ENCODE results near the gene HES4. TPM values are rescaled to one million over a fixed set of nuclear protein-coding genes. Genes with fewer than 3 reads are reported as not detected.

Gene HES4
- total and polyA plus RNA-seq, 2 of the 13 experiments (the other 11 are each of a cell fraction or from before 2014, with no cell fraction given) = 8.8 to 10.6 TPM

DNA sequence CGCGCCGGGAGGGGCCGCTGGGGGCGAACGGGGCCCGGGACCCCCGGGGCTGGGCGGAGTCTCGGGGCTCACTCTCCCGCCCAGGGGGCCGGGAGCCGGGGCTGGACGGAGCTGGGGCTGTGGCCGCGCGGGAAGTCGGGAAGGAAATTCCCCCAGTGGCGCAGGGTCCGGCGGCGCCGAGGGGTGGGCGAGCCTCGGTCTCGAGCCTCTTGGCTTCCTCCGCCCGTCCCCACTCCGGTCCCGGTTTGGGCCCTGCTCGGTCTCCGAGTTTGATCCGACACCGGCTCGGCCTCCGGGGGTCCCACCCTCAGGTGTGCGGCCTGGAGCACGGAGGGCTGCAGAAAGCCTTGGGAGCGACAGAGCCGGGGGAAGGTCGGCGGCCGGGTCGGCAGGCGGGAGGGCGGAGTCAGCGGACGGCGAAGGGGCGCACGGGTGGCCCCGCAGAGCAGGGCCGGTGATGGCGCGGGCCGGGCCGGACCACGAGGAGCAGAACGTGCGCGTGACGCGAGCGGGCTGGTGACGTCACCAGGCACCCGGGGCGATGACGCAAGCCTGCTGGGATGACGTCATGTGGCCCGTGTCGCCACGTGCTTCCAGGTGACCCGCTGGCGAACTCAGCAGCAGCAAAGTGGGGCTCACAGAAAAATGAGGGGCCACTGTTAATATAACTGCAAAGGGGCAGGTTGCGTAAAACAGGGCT lies 610 bp upstream of the HES4 start (continued):
- TF ChIP-seq, protein P1, sequence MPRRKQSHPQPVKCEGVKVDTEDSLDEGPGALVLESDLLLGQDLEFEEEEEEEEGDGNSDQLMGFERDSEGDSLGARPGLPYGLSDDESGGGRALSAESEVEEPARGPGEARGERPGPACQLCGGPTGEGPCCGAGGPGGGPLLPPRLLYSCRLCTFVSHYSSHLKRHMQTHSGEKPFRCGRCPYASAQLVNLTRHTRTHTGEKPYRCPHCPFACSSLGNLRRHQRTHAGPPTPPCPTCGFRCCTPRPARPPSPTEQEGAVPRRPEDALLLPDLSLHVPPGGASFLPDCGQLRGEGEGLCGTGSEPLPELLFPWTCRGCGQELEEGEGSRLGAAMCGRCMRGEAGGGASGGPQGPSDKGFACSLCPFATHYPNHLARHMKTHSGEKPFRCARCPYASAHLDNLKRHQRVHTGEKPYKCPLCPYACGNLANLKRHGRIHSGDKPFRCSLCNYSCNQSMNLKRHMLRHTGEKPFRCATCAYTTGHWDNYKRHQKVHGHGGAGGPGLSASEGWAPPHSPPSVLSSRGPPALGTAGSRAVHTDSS (CRISPR knock-in tag; conservative IDR thresholded peaks at IDR 0.05) = no peak; the same call in 1 of the 2 replicates
- TF ChIP-seq ZNF501 (CRISPR knock-in tag; IDR thresholded peaks at IDR 0.05) (peak; percentile 89), SMARCC2 (IDR thresholded peaks at IDR 0.05) (peak; percentile 85; the same call in 1 of the 2 replicates), RNF2 (conservative IDR thresholded peaks at IDR 0.05; ENCODE audit: low read depth) (peak; percentile 86), REXO4 (CRISPR knock-in tag; IDR thresholded peaks at IDR 0.05; ENCODE audit: borderline replicate concordance) (peak; percentile 86), NR2F6 (IDR thresholded peaks at IDR 0.05) (no peak), NR2F6 (CRISPR knock-in tag; IDR thresholded peaks at IDR 0.05) (peak; percentile 49; the same call in 1 of the 2 replicates), ATF7 (IDR thresholded peaks at IDR 0.05) (peak; percentile 100), ATF7 (CRISPR knock-in tag; IDR thresholded peaks at IDR 0.05) (peak; percentile 100), ZBTB7B (CRISPR knock-in tag; IDR thresholded peaks at IDR 0.05) (peak; percentile 86), ZNF30 (CRISPR knock-in tag; IDR thresholded peaks at IDR 0.05) (peak; percentile 61; the same call in 1 of the 2 replicates), SAFB2 (CRISPR knock-in tag; IDR thresholded peaks at IDR 0.05; ENCODE audit: borderline replicate concordance, low read depth) (peak; percentile 68; the same call in 1 of the 2 replicates), TSC22D2 (CRISPR knock-in tag; IDR thresholded peaks at IDR 0.05; ENCODE audit: borderline replicate concordance) (peak; percentile 84; the same call in 1 of the 2 replicates), BCL6 (CRISPR knock-in tag; IDR thresholded peaks at IDR 0.05) (peak; percentile 37), ISX (CRISPR knock-in tag; conservative IDR thresholded peaks at IDR 0.05) (0 out of 2 replicates have a peak, but pooled peaks have one; percentile 56), SKI (IDR thresholded peaks at IDR 0.05; ENCODE audit: partially characterized antibody) (peak; percentile 13), DNMT1 (CRISPR knock-in tag; IDR thresholded peaks at IDR 0.05) (peak; percentile 85), HOXA7 (CRISPR knock-in tag; IDR thresholded peaks at IDR 0.05) (no peak), HCFC1 (IDR thresholded peaks at IDR 0.05; ENCODE audit: low read depth, low read length) (no peak), RCOR2 (CRISPR knock-in tag; IDR thresholded peaks at IDR 0.05) (peak; percentile 65; the same call in 1 of the 2 replicates), AGO1 (IDR thresholded peaks at IDR 0.05; ENCODE audit: low read depth, low read length, poor library complexity, severe bottlenecking) (peak; percentile 73), KDM2A (CRISPR knock-in tag; IDR thresholded peaks at IDR 0.05; ENCODE audit: borderline replicate concordance, low read depth) (peak; percentile 85; the same call in 1 of the 2 replicates), GATAD2A (CRISPR knock-in tag; IDR thresholded peaks at IDR 0.05) (peak; percentile 79)
- TF ChIP-seq, protein P2, sequence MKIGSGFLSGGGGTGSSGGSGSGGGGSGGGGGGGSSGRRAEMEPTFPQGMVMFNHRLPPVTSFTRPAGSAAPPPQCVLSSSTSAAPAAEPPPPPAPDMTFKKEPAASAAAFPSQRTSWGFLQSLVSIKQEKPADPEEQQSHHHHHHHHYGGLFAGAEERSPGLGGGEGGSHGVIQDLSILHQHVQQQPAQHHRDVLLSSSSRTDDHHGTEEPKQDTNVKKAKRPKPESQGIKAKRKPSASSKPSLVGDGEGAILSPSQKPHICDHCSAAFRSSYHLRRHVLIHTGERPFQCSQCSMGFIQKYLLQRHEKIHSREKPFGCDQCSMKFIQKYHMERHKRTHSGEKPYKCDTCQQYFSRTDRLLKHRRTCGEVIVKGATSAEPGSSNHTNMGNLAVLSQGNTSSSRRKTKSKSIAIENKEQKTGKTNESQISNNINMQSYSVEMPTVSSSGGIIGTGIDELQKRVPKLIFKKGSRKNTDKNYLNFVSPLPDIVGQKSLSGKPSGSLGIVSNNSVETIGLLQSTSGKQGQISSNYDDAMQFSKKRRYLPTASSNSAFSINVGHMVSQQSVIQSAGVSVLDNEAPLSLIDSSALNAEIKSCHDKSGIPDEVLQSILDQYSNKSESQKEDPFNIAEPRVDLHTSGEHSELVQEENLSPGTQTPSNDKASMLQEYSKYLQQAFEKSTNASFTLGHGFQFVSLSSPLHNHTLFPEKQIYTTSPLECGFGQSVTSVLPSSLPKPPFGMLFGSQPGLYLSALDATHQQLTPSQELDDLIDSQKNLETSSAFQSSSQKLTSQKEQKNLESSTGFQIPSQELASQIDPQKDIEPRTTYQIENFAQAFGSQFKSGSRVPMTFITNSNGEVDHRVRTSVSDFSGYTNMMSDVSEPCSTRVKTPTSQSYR (CRISPR knock-in tag; IDR thresholded peaks at IDR 0.05; ENCODE audit: borderline replicate concordance) = peak; percentile 70
- TF ChIP-seq, protein P3, sequence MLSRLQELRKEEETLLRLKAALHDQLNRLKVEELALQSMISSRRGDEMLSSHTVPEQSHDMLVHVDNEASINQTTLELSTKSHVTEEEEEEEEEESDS (CRISPR knock-in tag; IDR thresholded peaks at IDR 0.05; ENCODE audit: borderline replicate concordance) = no peak
- TF ChIP-seq, protein P4, sequence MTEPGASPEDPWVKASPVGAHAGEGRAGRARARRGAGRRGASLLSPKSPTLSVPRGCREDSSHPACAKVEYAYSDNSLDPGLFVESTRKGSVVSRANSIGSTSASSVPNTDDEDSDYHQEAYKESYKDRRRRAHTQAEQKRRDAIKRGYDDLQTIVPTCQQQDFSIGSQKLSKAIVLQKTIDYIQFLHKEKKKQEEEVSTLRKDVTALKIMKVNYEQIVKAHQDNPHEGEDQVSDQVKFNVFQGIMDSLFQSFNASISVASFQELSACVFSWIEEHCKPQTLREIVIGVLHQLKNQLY (CRISPR knock-in tag; IDR thresholded peaks at IDR 0.05) = peak; percentile 40

All from HepG2 (cell line).